DND-41 (cell line): Measurements from ENCODE around the gene EXOSC3.
"Not testable (repeated sequence)": the region's sequence is repeated elsewhere in the genome, so short reads cannot be mapped to it uniquely, and the experiment has no call there.

Experiments
- ATAC-seq: fragments of 200-7000 bp; cut with Tn5 transposase; 3 replicates; pipeline ENCODE4 v1.9.1; 2021; ENCODE audit warnings: low read depth; ENCODE audit not compliant: insufficient read depth
- DNase-seq: peaks from one replicate; pipeline ENCODE4 v3.0.0-alpha.2; 2020
- H2AFZ ChIP-seq: 2 replicates; pipeline ENCODE4 v1.6.0; 2012; ENCODE audit warnings: low read depth, low read length
- H3K27ac ChIP-seq: 2 replicates; pipeline ENCODE4 v1.5.1; 2012; ENCODE audit warnings: low read length, inconsistent platforms
- H3K27me3 ChIP-seq: fragments of 200-600 bp; sonication (generic); 2 replicates; pipeline ENCODE4 v1.6.0; 2012; ENCODE audit warnings: low read length, mild to moderate bottlenecking, inconsistent platforms; ENCODE audit not compliant: insufficient read depth, poor library complexity
- H3K36me3 ChIP-seq: 2 replicates; pipeline ENCODE4 v1.5.1; 2012; ENCODE audit warnings: low read length, inconsistent platforms; ENCODE audit not compliant: insufficient read depth
- H3K4me1 ChIP-seq: 2 replicates; pipeline ENCODE4 v1.5.1; 2012; ENCODE audit warnings: mild to moderate bottlenecking, low read length; ENCODE audit not compliant: insufficient read depth
- H3K4me2 ChIP-seq: 2 replicates; pipeline ENCODE4 v1.6.0; 2012; ENCODE audit warnings: mild to moderate bottlenecking, moderate library complexity, low read length, inconsistent platforms; ENCODE audit not compliant: insufficient read depth
- H3K4me3 ChIP-seq, 2 experiments: fragments of 200-600 bp in 1 of 2; shearing (Covaris generic) in 1 of 2; 2 replicates each; pipeline ENCODE4 v1.5.1; 2012 to 2016; ENCODE audit warnings: inconsistent platforms in 2 of 2, low read length in 2 of 2, mild to moderate bottlenecking in 2 of 2, low read depth in 1 of 2, moderate library complexity in 1 of 2
- H3K79me2 ChIP-seq: 2 replicates; pipeline ENCODE4 v1.6.0; 2012; ENCODE audit warnings: low read length, inconsistent platforms; ENCODE audit not compliant: insufficient read depth
- H3K9ac ChIP-seq: 2 replicates; pipeline ENCODE4 v1.6.0; 2012; ENCODE audit warnings: low read depth, mild to moderate bottlenecking, inconsistent platforms, low read length, moderate library complexity
- H3K9me3 ChIP-seq: 2 replicates; pipeline ENCODE4 v1.5.1; 2012; ENCODE audit warnings: low read length, moderate library complexity, mild to moderate bottlenecking, inconsistent platforms; ENCODE audit not compliant: insufficient read depth, severe bottlenecking
- H4K20me1 ChIP-seq: 2 replicates; pipeline ENCODE4 v1.6.0; 2012; ENCODE audit warnings: low read length; ENCODE audit not compliant: insufficient read depth
- CTCF ChIP-seq: IDR thresholded peaks from 2 replicates; pipeline ENCODE4 v1.5.1; 2012; ENCODE audit warnings: borderline replicate concordance, low read length, moderate library complexity, mild to moderate bottlenecking; ENCODE audit not compliant: poor library complexity, severe bottlenecking; ENCODE audit errors: extremely low read depth
- EZH2 ChIP-seq: IDR thresholded peaks from 3 replicates; pipeline ENCODE4 v1.6.1; 2012; ENCODE audit warnings: borderline replicate concordance, low read depth, mild to moderate bottlenecking, moderate library complexity, low read length, inconsistent platforms; ENCODE audit not compliant: severe bottlenecking

Gene EXOSC3

GRCh38 chr9:37752642-37753488, 32.0 kb downstream of the EXOSC3 start:
- TF ChIP-seq EZH2 (no peak), CTCF (no peak)
- ATAC-seq, result no peak
- Histone ChIP-seq H3K4me1 (peaks cover 21% of the 10 kb centered on the region), H3K79me2 (peaks cover 18% of the 10 kb centered on the region), H3K4me2 (peak overlapping the region; percentile 69), H3K4me3 (peak overlapping the region; percentile 53 to 80; a peak in 3 of 4 replicates), H4K20me1 (no peaks in the 10 kb centered on the region), H2AFZ (peak overlapping the region; percentile 87), H3K36me3 (0 out of 2 replicates have a peak, but pooled peaks cover 3% of the 10 kb centered on the region), H3K9me3 (no peaks in the 10 kb centered on the region), H3K27me3 (no peaks in the 10 kb centered on the region), H3K27ac (peak overlapping the region; percentile 67), H3K9ac (peak overlapping the region; percentile 69)
- DNase-seq, result peak; percentile 39

- not testable (repeated sequence) for DNase-seq, H3K27me3 ChIP-seq, H4K20me1 ChIP-seq, H3K27ac ChIP-seq, H3K4me3 ChIP-seq, H3K9me3 ChIP-seq, H3K4me2 ChIP-seq, H3K9ac ChIP-seq, H3K36me3 ChIP-seq, H2AFZ ChIP-seq, ATAC-seq
- Histone ChIP-seq H3K4me1 (peaks cover 21% of the 10 kb centered on the region), H3K79me2 (peaks cover 17% of the 10 kb centered on the region)
Measured at GRCh38 chr9:37752112-37752511, 32.8 kb downstream of the EXOSC3 start.

- H3K27ac ChIP-seq, H3K4me2 ChIP-seq, H3K4me3 ChIP-seq, H3K9ac ChIP-seq, H3K36me3 ChIP-seq, H3K9me3 ChIP-seq, H3K27me3 ChIP-seq, H2AFZ ChIP-seq, ATAC-seq, H4K20me1 ChIP-seq, DNase-seq: not testable (repeated sequence)
- Histone ChIP-seq H3K79me2 (peaks cover 15% of the 10 kb centered on the region), H3K4me1 (peaks cover 23% of the 10 kb centered on the region)
Measured at GRCh38 chr9:37751704-37752103, 33.2 kb downstream of the EXOSC3 start.

- no peaks in the 10 kb centered on the region for H3K36me3 ChIP-seq
- H3K4me1 ChIP-seq, result peaks cover 27% of the 10 kb centered on the region
- no peak for TF ChIP-seq EZH2
- TF ChIP-seq CTCF, result no peak
- no peak overlapping the region for H3K9ac ChIP-seq
- H3K4me2 ChIP-seq, result no peak overlapping the region
- H4K20me1 ChIP-seq, result no peaks in the 10 kb centered on the region
- H2AFZ ChIP-seq, result peak overlapping the region; percentile 33; the same call in 1 of the 2 replicates
- no peak overlapping the region for H3K27ac ChIP-seq
- no peak for DNase-seq
- no peak for ATAC-seq
- no peak overlapping the region for H3K4me3 ChIP-seq
- H3K27me3 ChIP-seq, result no peaks in the 10 kb centered on the region
- peaks cover 14% of the 10 kb centered on the region for H3K79me2 ChIP-seq
- no peaks in the 10 kb centered on the region for H3K9me3 ChIP-seq
Measured at GRCh38 chr9:37751186-37751585, 33.7 kb downstream of the EXOSC3 start.
